HG03045 (cell line): Measurements from ENCODE around the gene TLCD1.
"Not testable (repeated sequence)": the region's sequence is repeated elsewhere in the genome, so short reads cannot be mapped to it uniquely, and the experiment has no call there.

Experiments
- ATAC-seq: cut with Tn5 transposase; IDR thresholded peaks from one replicate; pipeline ENCODE4 v1.9.1; 2021; ENCODE audit warnings: mild to moderate bottlenecking, moderate library complexity; ENCODE audit not compliant: unreplicated experiment

Gene TLCD1

GRCh38 chr17:28729950-28730330 lies 3.9 kb upstream of the TLCD1 start:
- no peak for ATAC-seq

GRCh38 chr17:28728364-28729200 lies 2.5 kb upstream of the TLCD1 start, which contains the start of gene NEK8:
Gene NEK8, plus strand, starts transcription at chr17:28728788. Its CDS starts 26 bp downstream, at chr17:28728814.
- peak; percentile 56 for ATAC-seq

- peak; percentile 31 for ATAC-seq
Measured at GRCh38 chr17:28726627-28727491, 826 bp upstream of the TLCD1 start.

GRCh38 chr17:28725660-28726225 lies 290 bp downstream of the TLCD1 start:
- peak; percentile 4 for ATAC-seq

- no peak for ATAC-seq
Measured at GRCh38 chr17:28725166-28725659, 820 bp downstream of the TLCD1 start.

- no peak for ATAC-seq
Measured at GRCh38 chr17:28724500-28725165, 1.4 kb downstream of the TLCD1 start.

- not testable (repeated sequence) for ATAC-seq
Measured at GRCh38 chr17:28723836-28724499, 2.1 kb downstream of the TLCD1 start.

- ATAC-seq: no peak
Measured at GRCh38 chr17:28723159-28723835, 2.7 kb downstream of the TLCD1 start.

- no peak for ATAC-seq
Measured at GRCh38 chr17:28722417-28723158, 3.4 kb downstream of the TLCD1 start.

GRCh38 chr17:28720997-28721329 lies 5.1 kb downstream of the TLCD1 start:
- ATAC-seq: not testable (repeated sequence)

- ATAC-seq: no peak
Measured at GRCh38 chr17:28720247-28720996, 5.6 kb downstream of the TLCD1 start.

GRCh38 chr17:28719021-28719433 lies 7.0 kb downstream of the TLCD1 start:
- ATAC-seq: peak; percentile 2

GRCh38 chr17:28718333-28719020 lies 7.6 kb downstream of the TLCD1 start:
- no peak for ATAC-seq

GRCh38 chr17:28717578-28718332 lies 8.3 kb downstream of the TLCD1 start, which contains the start of gene RAB34:
Gene RAB34, minus strand, starts transcription at chr17:28717868. Its CDS starts 602 bp downstream, at chr17:28717266.
- ATAC-seq: no peak

GRCh38 chr17:28716740-28717577 lies 9.1 kb downstream of the TLCD1 start:
- no peak for ATAC-seq

- no peak for ATAC-seq
Measured at GRCh38 chr17:28715217-28715616, 10.8 kb downstream of the TLCD1 start.
